Thymus (tissue), 11 donors: ENCODE results near the gene GLS. TPM values are rescaled to one million over a fixed set of nuclear protein-coding genes. Genes with fewer than 3 reads are reported as not detected.

Experiments used
- DNase-seq, 9 donors: peaks; one replicate each; pipeline ENCODE4 v3.0.0-alpha.2; 2013; ENCODE audit warnings: low spot score in 9 of 9, low read depth in 6 of 9, missing footprints in 1 of 9
- H3K27ac ChIP-seq, 2 donors: one replicate each; pipeline ENCODE4 v1.5.1; 2013; ENCODE audit warnings: control low read depth in 1 of 2, low read depth in 1 of 2, low read length in 1 of 2, mild to moderate bottlenecking in 1 of 2, moderate library complexity in 1 of 2
- H3K27me3 ChIP-seq, 2 donors: one replicate each; pipeline ENCODE4 v1.5.1; 2013; ENCODE audit warnings: low read length in 1 of 2; ENCODE audit not compliant: control insufficient read depth in 2 of 2, insufficient read depth in 1 of 2
- H3K36me3 ChIP-seq, 2 donors: one replicate each; pipeline ENCODE4 v1.5.1; 2013; ENCODE audit warnings: low read length in 1 of 2, mild to moderate bottlenecking in 1 of 2, moderate library complexity in 1 of 2; ENCODE audit not compliant: control insufficient read depth in 2 of 2, insufficient read depth in 2 of 2
- H3K4me1 ChIP-seq, 2 donors: one replicate each; pipeline ENCODE4 v1.5.1; 2013; ENCODE audit warnings: low read length in 2 of 2; ENCODE audit not compliant: control insufficient read depth in 2 of 2, insufficient read depth in 2 of 2
- H3K4me3 ChIP-seq, 2 donors: one replicate each; pipeline ENCODE4 v1.5.1; 2013; ENCODE audit warnings: low read length in 2 of 2, control low read depth in 1 of 2, mild to moderate bottlenecking in 1 of 2
- H3K9me3 ChIP-seq, 2 donors: one replicate each; pipeline ENCODE4 v1.5.1; 2013; ENCODE audit warnings: low read length in 1 of 2, mild to moderate bottlenecking in 1 of 2; ENCODE audit not compliant: control insufficient read depth in 2 of 2, insufficient read depth in 1 of 2
- WGBS: extraction: QIAGEN DNeasy Blood & Tissue Kit; methylation state at CpG from one replicate; pipeline ENCODE4 v1.1.7; 2013; 5-methylcytosine and 5-hydroxymethylcytosine counted together
- polyA plus RNA-seq: library from polyadenylated mRNA; stranded (reverse); fragments of 200-250 nt; gene quantifications from one replicate; pipeline ENCODE4 v1.2.3, GENCODE V29; 2013
- total RNA-seq: library from RNA; stranded (reverse); fragments of 120-200 nt; gene quantifications from one replicate; pipeline ENCODE4 v1.2.4, GENCODE V29; 2013
- donor health status: healthy.

Gene GLS
- total and polyA plus RNA-seq, 2 donors, result 70.8 to 130 TPM

DNA sequence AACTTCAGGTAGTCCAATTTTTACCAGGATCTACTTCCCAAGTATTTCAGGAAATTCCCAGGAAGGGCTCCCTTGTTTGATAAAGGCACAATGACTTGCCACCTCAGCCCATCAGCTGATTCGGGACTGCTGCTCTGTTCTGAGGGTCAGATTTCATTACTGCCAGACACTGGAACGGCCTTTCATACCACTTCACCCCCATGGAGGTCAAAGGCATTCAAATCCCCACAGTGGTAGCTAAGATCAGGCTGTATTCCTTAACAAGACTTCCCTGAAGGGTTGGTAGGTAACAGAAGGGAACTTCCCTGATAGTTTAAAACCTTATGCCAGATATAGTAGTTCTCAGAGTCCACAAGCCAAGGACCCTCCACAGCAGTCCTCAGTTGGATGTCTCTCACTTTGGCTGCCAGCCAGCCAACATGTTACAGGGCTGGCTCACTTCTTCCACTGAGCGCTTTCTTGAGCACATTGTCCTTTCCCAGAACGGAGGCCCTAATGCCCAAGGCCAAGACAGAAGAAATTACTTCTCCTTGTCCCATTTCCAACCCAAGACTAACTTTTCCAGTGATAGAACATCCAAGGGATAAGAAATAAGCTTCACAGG, 40.0 kb upstream of the GLS start:
- no peaks in the 10 kb centered on the region for H3K9me3 ChIP-seq
- no peaks in the 10 kb centered on the region for H3K27me3 ChIP-seq
- 96% methylated on average over 4 of the region's 4 CpGs for whole genome bisulfite sequencing
- no peaks in the 10 kb centered on the region for H3K36me3 ChIP-seq
- H3K27ac ChIP-seq, result no peak overlapping the region
- no peak for DNase-seq
- H3K4me1 ChIP-seq, result peaks cover 0 to 3% of the 10 kb centered on the region in 2 donors
- no peak overlapping the region for H3K4me3 ChIP-seq

DNA sequence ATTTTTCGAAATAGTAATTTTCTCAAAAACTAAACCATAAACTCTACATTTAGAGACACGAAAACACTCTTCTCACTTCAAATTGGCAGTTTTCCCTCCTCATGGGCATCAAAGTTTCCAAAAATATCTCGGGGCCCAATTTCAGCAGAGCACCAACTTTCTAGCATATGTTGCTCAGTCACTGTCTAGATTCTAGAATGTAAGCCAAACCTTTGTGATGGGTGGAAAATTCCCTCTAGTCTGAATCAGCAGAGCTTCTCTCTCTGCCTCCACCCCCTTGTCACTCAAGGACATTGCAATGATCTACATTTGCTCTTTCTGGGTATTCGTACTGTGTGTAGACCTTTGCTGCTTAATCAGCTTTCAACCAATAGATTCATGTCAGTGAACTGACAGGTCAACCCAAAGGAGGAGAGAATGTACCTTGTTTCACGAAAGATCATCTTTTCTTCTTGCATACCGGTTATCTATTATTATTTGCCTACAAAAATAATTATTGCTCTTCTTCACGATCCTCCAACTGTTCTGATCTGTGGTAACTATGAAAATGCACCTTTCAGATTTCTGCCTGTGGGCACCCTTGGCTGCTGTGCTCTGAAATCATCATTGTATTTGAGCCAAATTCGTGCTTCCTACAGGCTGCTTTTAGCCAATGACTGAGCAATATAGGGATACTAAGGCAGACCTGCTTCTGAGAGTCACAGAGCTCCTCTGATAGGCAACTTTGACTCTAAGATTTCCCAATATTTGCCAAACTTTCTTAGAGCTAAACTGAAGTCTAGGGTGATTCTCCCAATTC, 38.7 kb upstream of the GLS start:
- Histone ChIP-seq H3K36me3 (no peaks in the 10 kb centered on the region), H3K4me1 (peaks cover 0 to 3% of the 10 kb centered on the region in 2 donors), H3K4me3 (no peak overlapping the region), H3K9me3 (no peaks in the 10 kb centered on the region), H3K27ac (no peak overlapping the region), H3K27me3 (no peaks in the 10 kb centered on the region)
- WGBS, result 93% methylated on average over 8 of the region's 8 CpGs
- no peak for DNase-seq

DNA sequence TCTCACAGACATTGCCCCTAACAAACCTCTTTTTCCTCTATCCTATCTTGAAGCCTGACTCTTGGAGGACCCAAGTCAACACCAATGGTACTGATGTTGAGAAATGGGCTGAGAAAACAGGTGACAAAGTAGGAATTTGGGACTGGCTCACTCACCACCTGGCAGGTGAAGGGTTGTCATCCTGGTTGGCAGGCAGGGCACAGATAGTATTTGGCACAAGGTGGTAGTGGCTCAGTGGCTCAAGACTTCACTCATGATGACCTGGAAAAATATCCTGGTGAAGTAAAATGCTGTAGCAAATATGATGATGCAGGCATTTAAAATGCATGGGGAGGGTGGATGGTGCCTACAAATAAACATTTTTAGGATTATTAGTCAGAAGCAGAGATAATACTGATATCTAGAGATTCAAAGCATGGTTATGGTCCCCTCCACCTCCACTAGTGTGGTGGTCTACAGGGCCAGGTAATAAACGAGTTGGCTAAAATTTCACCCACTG, 38.0 kb upstream of the GLS start:
- 94% methylated on average over 1 of the region's 1 CpG for WGBS
- DNase-seq, result no peak
- Histone ChIP-seq H3K9me3 (no peaks in the 10 kb centered on the region), H3K4me3 (no peak overlapping the region), H3K4me1 (peaks cover 0 to 3% of the 10 kb centered on the region in 2 donors), H3K36me3 (no peaks in the 10 kb centered on the region), H3K27ac (no peak overlapping the region), H3K27me3 (no peaks in the 10 kb centered on the region)

DNA sequence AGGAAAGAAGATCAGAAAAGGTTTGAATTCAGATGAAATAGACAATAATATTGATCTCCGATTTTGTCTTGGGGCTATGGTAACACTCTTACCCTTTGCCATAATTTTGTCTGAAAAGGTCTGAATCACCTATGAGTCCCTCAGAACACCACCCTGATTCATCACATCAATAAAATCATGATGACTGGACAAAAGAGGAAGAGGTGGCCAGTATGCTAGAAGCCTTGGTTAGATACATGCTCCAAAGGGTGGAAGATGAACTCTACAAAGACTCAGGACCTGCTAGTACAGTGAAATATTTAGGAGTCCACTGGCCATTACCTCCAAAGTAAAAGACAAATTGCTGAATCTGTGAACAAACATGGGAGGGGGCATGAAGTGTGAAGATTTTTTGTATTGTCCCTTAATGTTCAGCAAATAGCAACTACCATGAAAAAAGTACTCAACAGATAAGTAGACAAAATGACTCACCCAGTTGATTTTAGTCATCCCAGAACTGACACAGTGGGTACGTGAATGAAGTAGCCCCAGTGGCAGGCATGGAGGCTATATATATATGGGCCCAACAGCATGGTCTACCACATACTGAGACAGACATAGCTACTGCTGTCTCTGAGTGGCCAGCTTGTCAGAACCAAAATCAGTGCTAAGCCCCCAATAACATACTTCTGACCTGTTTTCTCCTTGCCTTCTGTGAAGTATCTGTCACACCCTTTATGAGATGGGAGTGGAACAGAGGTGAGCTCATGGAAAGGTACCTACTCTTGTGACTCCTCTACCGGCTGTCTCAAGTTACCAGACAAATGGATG, 36.5 kb upstream of the GLS start:
- H3K27ac ChIP-seq, result no peak overlapping the region
- H3K4me1 ChIP-seq, result peaks cover 0 to 3% of the 10 kb centered on the region in 2 donors
- 97% methylated on average over 3 of the region's 3 CpGs for WGBS
- H3K4me3 ChIP-seq, result no peak overlapping the region
- no peak for DNase-seq
- no peaks in the 10 kb centered on the region for H3K9me3 ChIP-seq
- H3K36me3 ChIP-seq, result no peaks in the 10 kb centered on the region
- no peaks in the 10 kb centered on the region for H3K27me3 ChIP-seq

DNA sequence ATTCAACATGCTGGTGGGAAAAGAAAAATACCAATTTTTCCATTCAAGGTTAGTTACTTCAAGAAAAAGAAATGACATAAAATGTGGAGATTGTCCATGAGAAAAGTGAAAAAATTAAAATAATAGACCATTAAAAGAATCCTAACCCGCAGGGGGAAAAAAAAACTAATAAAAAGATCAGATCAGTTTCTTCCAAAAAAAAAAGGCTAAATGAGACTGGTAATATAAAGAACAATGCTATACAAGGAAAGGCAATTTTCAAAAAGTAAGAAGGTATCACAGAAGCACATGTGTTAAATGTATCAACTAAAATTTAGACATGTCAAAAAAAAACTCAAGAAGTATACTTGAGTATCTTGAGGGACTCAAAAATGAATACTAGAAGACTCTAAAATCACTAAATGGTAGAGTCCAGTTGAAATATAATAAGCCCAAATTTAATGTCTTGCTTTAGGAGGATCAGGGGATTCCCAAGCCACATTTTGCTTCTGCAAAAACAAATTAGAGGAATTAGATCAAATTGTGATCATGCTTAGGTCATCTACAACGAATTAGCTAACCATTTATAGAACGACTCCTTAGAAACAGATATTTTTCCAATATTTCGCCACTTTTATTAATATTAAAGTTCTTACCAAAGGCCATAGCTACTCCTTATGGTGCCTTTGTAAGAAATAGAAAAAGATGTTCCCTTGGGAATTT, 35.8 kb upstream of the GLS start:
- no peak for DNase-seq
- Histone ChIP-seq H3K36me3 (no peaks in the 10 kb centered on the region), H3K4me1 (peaks cover 0 to 3% of the 10 kb centered on the region in 2 donors), H3K27ac (no peak overlapping the region), H3K4me3 (no peak overlapping the region), H3K27me3 (no peaks in the 10 kb centered on the region), H3K9me3 (no peaks in the 10 kb centered on the region)
- 96% methylated on average over 4 of the region's 4 CpGs for WGBS

DNA sequence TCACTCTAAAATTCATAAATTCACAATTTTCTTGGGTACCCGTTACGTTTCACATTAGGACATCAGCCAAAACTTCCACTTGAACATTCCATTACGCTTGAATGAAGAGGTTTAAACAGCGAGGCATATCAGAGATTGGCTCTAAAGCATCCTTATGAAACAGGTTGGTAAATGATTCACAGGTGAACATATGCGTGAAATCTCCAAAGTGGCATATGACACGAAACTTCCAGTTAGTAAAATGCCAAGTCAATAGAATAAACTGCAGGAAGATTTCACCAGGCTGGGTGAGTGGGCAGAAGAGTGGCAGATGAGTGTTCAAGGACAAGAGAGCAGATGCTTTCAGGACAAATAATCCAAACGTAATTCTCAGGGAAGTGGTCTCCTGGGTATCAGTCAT, 33.9 kb upstream of the GLS start:
- no peak overlapping the region for H3K4me3 ChIP-seq
- H3K4me1 ChIP-seq, result peaks cover 0 to 3% of the 10 kb centered on the region in 2 donors
- H3K9me3 ChIP-seq, result no peaks in the 10 kb centered on the region
- no peaks in the 10 kb centered on the region for H3K27me3 ChIP-seq
- no peak overlapping the region for H3K27ac ChIP-seq
- WGBS, result 95% methylated on average over 7 of the region's 7 CpGs
- no peaks in the 10 kb centered on the region for H3K36me3 ChIP-seq
- DNase-seq, result no peak

DNA sequence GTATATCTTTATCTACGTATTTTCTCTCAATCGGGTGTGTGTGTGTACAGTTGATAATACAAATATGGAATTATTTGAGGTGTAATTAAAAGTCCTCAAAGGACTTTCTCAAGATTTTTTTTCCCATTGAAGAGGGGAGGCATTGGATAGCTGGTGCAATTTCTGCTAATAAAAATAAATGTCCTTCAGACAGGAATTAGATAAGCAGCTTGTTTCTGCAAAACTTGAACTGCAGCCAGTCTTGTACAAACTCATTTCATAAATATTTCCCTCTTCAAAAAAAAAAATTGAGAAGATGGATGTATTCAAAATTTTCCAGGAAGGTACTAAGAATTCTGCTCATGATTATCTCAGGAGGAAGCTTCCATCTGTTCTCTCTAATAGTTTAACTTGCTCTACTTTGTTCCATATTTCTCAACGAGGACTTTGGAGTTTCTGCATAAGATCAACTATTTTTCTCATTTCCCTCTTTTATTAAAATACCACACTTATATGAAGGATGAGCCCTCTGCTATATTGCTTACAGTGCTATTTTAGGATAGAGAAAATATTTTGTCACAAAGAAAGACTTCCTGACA, 33.0 kb upstream of the GLS start:
- Histone ChIP-seq H3K27ac (no peak overlapping the region), H3K4me3 (no peak overlapping the region), H3K4me1 (peaks cover 0 to 3% of the 10 kb centered on the region in 2 donors), H3K9me3 (no peaks in the 10 kb centered on the region), H3K36me3 (no peaks in the 10 kb centered on the region), H3K27me3 (no peaks in the 10 kb centered on the region)
- 68% methylated on average over 3 of the region's 3 CpGs for WGBS
- no peak for DNase-seq

DNA sequence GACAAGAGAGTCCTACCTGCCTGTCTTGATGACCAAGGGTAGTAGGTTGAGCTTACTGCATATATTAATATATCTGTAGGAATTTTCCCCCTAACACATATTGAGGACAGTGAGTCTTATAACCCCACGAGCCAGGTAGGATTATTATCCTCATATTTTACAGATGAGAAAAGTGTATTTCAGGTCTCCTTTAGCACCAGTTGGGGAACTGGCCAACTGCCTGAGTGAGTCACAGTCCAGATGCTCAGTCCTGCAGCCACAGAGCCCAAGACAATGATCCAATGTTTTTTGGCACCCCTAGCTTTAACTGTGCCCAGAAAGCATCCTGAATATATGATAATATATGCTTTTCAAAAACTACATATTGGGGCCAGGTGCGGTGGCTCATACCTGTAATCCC, 30.8 kb upstream of the GLS start:
- 94% methylated on average over 2 of the region's 2 CpGs for whole genome bisulfite sequencing
- no peak overlapping the region for H3K27ac ChIP-seq
- no peaks in the 10 kb centered on the region for H3K36me3 ChIP-seq
- H3K27me3 ChIP-seq, result no peaks in the 10 kb centered on the region
- peaks cover 0 to 3% of the 10 kb centered on the region in 2 donors for H3K4me1 ChIP-seq
- no peak for DNase-seq
- no peak overlapping the region for H3K4me3 ChIP-seq
- no peaks in the 10 kb centered on the region for H3K9me3 ChIP-seq
